Stimulated activated memory B cell treated with anti-CD40 and anti-IgM and Interleukin-4, amounts not matched to agents 10 μg/mL and 1 μg/mL and 100 μg/mL, for 72 hours (primary cell): ENCODE results near the gene UBE2M.
A peak's percentile ranks its signal among the peaks of the same experiment; 100 is the strongest.
"Not testable (repeated sequence)": the region's sequence is repeated elsewhere in the genome, so short reads cannot be mapped to it uniquely, and the experiment has no call there.

Experiments
- ATAC-seq: fragments of 150-1000 bp; cut with Tn5 transposase; 2 replicates; pipeline ENCODE4 v1.10.0; 2021
- H3K27ac Mint-ChIP-seq: one replicate; pipeline ENCODE4 v1.8.0; 2022; ENCODE audit warnings: mild to moderate bottlenecking, mixed read lengths
- H3K27me3 Mint-ChIP-seq: one replicate; pipeline ENCODE4 v1.8.0; 2022; ENCODE audit warnings: mixed read lengths
- H3K36me3 Mint-ChIP-seq: one replicate; pipeline ENCODE4 v1.8.0; 2022; ENCODE audit warnings: mixed read lengths
- H3K4me1 Mint-ChIP-seq: one replicate; pipeline ENCODE4 v1.8.0; 2022; ENCODE audit warnings: mixed read lengths
- H3K4me3 Mint-ChIP-seq: one replicate; pipeline ENCODE4 v1.8.0; 2022; ENCODE audit warnings: mild to moderate bottlenecking, moderate library complexity, mixed read lengths
- H3K9me3 Mint-ChIP-seq: one replicate; pipeline ENCODE4 v1.8.0; 2022; ENCODE audit warnings: mixed read lengths

Gene UBE2M

GRCh38 chr19:58558066-58558622 lies at the start of gene UBE2M:
UBE2M (minus strand) TSS chr19:58558611; CDS start chr19:58558381, 230 bp downstream.
- Mint-ChIP-seq H3K4me1 (peaks cover 83% of the 10 kb centered on the region), H3K9me3 (no peaks in the 10 kb centered on the region), H3K27ac (peak within 1 kb of the TSS; percentile 100), H3K4me3 (peak within 1 kb of the TSS; percentile 89), H3K27me3 (no peaks in the 10 kb centered on the region), H3K36me3 (peaks cover 29% of the 10 kb centered on the region)
- ATAC-seq = peak; percentile 0

DNA sequence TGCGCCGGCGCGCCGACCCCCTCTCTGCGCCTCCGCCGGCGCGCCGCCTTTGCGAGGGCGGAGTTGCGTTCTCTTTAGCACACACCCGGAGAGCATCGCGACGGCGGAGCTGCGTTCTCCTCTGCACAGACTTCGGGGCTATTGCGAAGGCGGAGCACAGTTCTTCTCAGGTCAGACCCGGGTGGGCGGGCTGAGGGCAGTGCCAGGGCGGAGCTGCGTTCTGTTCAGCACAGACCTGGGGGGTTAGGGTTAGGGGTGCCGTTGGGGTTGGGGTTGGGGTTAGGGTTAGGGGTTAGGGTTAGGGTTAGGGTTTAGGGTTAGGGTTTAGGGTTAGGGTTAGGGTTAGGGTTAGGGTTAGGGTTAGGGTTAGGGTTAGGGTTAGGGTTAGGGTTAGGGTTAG lies 48.8 kb upstream of the UBE2M start:
- not testable (repeated sequence) for ATAC-seq, H3K27ac Mint-ChIP-seq, H3K36me3 Mint-ChIP-seq, H3K4me1 Mint-ChIP-seq, H3K4me3 Mint-ChIP-seq, H3K9me3 Mint-ChIP-seq, H3K27me3 Mint-ChIP-seq

GRCh38 chr19:58606251-58606896 lies 48.0 kb upstream of the UBE2M start:
- H3K4me3 Mint-ChIP-seq, H3K27me3 Mint-ChIP-seq, ATAC-seq: not testable (repeated sequence)

DNA sequence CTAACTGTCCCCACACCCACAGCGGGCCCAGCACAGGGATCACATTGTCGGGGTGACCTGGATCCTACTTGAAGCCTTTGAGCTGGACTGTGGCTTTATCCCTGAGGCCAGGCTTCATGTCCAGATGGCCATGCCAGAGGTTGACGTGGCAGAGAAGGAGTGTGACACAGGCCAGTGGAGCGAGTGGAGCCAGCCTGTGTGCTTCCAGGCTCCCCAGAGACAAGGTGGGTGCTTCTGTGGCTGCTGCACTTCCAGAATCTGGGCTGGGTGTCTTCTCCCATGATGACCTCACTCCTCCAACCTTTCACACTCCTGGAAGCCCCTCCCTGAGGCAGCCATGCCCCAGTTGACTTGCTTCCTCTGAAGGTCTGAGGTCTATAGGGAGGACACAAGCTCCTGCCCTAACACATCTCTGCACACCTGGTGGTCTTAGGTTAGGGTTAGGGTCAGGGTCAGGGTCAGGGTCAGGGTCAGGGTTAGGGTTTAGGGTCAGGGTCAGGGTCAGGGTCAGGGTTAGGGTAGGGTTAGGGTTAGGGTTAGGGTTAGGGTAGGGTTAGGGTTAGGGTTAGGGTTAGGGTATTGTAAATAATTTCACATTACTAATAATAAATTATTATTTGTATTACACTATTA lies 27.8 kb upstream of the UBE2M start:
- H3K36me3 Mint-ChIP-seq = peaks cover 28% of the 10 kb centered on the region
- ATAC-seq = no peak
- no peak overlapping the region for H3K4me3 Mint-ChIP-seq
- no peaks in the 10 kb centered on the region for H3K27me3 Mint-ChIP-seq
- H3K9me3 Mint-ChIP-seq = no peaks in the 10 kb centered on the region
- H3K27ac Mint-ChIP-seq = no peak overlapping the region
- peaks cover 11% of the 10 kb centered on the region for H3K4me1 Mint-ChIP-seq

More at GRCh38 chr19:58606251-58606896, 48.0 kb upstream of the UBE2M start:
- H3K9me3 Mint-ChIP-seq, H3K36me3 Mint-ChIP-seq, H3K27ac Mint-ChIP-seq, H3K4me1 Mint-ChIP-seq: not testable (repeated sequence)

- H3K4me3 Mint-ChIP-seq = no peak overlapping the region
- no peak overlapping the region for H3K27ac Mint-ChIP-seq
- H3K27me3 Mint-ChIP-seq = no peaks in the 10 kb centered on the region
- H3K9me3 Mint-ChIP-seq = no peaks in the 10 kb centered on the region
- H3K4me1 Mint-ChIP-seq = peaks cover 17% of the 10 kb centered on the region
- H3K36me3 Mint-ChIP-seq = peaks cover 31% of the 10 kb centered on the region
- no peak for ATAC-seq
Measured at GRCh38 chr19:58585442-58586132, 27.2 kb upstream of the UBE2M start.

DNA sequence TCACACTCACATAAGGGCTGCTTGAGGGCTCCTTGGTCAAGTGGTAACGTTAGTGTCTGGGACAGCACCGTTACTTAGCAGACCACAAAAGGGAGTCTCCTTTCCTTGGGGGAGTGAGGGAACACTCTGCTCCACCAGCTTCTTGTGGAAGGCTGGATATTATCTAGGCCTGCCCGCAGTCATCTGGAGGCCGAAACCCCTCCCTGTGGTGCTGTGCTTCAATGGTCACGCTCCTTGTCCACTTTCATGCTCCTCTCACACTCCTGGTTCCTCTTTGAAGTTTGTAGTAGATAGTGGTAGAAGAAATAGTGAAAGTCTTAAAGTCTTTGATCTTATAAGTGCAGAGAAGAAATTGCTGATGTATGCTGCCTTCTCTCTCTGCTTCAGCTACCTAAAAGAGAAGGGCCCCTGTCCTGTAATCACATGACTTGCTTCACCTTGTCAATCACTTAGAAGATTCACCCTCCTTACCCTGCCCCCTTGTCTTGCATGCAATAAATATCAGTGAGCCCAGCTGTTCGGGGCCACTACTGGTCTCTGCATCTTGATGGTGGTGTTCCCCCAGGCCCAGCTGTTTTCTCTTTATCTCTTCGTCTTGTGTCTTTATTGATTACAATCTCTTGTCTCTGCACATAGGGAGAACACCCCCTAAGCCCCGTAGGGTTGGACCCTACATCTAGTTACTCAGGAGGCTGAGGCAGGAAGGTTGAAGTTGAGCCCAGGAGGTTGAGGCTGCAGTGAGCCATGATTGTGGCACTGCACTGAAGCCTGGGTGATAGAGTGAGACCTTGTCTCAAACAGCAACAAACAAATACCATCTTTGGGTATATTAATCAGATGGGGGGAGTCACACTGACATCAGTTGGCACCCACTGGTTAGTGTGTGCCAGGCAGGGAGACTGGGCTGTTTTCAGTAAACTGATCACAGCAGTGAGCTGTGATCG lies 26.4 kb upstream of the UBE2M start:
- H3K9me3 Mint-ChIP-seq = no peaks in the 10 kb centered on the region
- H3K4me3 Mint-ChIP-seq = no peak overlapping the region
- ATAC-seq = no peak
- no peak overlapping the region for H3K27ac Mint-ChIP-seq
- no peaks in the 10 kb centered on the region for H3K27me3 Mint-ChIP-seq
- H3K36me3 Mint-ChIP-seq = peaks cover 33% of the 10 kb centered on the region
- peaks cover 21% of the 10 kb centered on the region for H3K4me1 Mint-ChIP-seq

DNA sequence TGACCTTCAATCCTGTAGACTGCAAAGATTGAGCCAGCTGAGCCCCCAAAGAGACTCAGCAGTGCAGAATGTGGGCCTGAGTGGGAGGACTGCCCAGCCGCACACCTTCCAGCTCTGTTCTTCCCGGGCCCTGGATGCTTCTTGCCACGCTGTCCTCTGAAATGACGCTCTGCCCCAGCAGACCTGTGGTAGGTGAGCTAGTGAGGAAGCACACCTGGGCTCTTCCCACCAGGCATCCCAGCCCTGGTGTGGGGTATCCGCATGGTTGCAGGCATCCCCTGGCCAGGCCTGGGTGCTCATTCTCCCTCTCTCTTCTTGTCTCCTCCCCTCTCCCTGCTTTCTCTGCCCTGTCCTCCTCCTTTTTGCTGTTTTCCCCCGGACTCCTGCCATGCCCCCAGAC lies 24.6 kb upstream of the UBE2M start:
- H3K27me3 Mint-ChIP-seq = no peaks in the 10 kb centered on the region

DNA sequence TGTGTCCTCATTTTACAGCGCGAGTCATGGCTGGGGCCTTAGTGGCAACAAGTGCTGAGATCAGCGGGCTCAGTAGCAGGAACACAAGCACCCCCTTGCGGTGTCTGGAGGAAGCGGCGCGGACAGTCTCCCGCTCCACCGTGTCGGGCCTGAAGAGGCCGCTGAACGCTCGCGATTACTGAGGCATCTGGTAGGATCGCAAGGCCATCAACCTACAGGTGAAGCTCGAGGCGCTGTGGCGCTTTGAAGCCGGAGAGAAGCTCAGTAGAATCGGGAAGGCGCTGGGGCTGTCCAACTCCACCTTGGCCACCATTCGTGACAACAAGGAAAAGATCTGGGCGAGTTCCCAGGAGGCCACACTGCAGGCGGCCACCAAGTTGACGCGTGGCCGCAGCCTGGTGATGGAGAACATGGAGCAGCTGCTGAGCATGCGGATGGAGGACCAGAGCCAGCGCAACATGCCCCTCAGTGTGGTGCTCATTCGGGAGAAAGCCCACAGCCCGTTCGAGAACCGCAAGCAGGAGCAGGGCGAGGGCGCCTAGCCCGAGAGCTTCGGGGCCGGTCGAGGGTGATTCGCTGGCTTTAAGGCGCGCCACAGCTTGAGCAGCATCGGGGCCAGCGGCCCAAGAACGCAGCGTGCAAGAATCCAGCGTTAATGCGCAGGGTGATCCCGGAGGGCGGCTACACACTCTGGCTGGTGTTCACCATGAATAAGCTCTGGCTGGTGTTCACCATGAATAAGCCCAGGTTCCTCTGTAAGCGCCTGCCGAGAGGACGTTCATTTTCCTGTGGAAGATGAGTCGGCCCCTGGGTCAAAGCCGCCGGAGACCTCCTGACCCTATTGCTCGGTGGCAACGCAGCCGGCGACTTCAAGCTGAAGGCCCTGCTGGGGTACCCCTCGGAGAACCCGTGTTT lies 23.1 kb upstream of the UBE2M start:
- Mint-ChIP-seq H3K4me1 (peaks cover 44% of the 10 kb centered on the region), H3K4me3 (no peak overlapping the region), H3K27me3 (no peaks in the 10 kb centered on the region), H3K9me3 (no peaks in the 10 kb centered on the region), H3K36me3 (peaks cover 46% of the 10 kb centered on the region), H3K27ac (no peak overlapping the region)
- peak; percentile 95 for ATAC-seq

More for the DNA sequence above, 24.6 kb upstream of the UBE2M start:
- H3K36me3 Mint-ChIP-seq = peaks cover 42% of the 10 kb centered on the region
- no peak overlapping the region for H3K27ac Mint-ChIP-seq
- H3K9me3 Mint-ChIP-seq = no peaks in the 10 kb centered on the region
- peaks cover 38% of the 10 kb centered on the region for H3K4me1 Mint-ChIP-seq
- H3K4me3 Mint-ChIP-seq = no peak overlapping the region
- ATAC-seq = no peak

GRCh38 chr19:58579473-58580142 lies 21.2 kb upstream of the UBE2M start:
- no peaks in the 10 kb centered on the region for H3K9me3 Mint-ChIP-seq
- peaks cover 47% of the 10 kb centered on the region for H3K4me1 Mint-ChIP-seq
- H3K4me3 Mint-ChIP-seq = no peak overlapping the region
- H3K36me3 Mint-ChIP-seq = peaks cover 36% of the 10 kb centered on the region
- no peak for ATAC-seq
- H3K27me3 Mint-ChIP-seq = no peaks in the 10 kb centered on the region
- H3K27ac Mint-ChIP-seq = peak overlapping the region; percentile 57

DNA sequence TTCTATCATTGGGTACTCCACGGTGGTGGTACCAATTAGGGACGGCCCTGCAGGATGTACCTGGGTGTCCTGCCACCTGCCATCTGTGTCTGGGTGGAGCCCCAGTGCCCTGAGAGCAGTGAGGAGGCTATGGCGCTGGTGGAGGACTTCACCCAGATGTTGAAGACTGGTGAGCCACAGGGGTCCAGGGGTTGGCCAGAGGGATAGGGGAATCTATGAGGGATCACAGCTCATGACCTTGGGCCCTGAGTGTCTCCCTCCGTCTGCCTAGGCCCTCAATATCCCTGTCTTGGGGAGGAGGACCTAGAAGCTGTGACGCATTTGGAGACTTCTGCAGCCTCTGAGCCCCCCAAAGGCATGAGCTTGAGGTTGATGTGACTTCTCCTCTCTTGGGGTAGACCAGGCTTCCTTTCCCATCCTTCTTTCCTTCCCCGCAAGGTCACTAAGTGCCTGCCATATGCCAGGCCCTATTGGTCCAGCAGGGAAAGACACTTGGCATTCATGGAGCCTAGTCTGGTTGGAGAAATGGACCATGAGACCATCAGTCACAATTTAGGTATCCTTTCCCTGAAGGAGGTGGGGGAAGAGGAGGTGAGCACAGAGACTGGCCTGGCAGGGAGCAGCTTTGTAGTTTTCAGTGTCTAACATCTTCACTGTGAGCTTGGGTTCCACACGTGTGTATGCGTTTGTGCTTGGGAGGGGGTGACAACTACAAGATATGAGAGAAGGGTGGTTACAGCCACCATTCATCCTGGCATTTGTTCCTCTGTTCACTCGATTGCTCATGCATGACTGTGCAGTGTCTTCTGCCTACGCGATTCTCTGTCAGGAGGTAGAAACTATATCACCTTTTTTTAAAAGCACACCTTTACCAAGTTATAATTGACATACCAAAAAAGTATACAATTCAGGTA lies 19.9 kb upstream of the UBE2M start:
- H3K4me3 Mint-ChIP-seq = no peak overlapping the region
- no peak for ATAC-seq
- peak overlapping the region; percentile 57 for H3K27ac Mint-ChIP-seq
- peaks cover 57% of the 10 kb centered on the region for H3K4me1 Mint-ChIP-seq
- peaks cover 34% of the 10 kb centered on the region for H3K36me3 Mint-ChIP-seq
- H3K9me3 Mint-ChIP-seq = no peaks in the 10 kb centered on the region
- no peaks in the 10 kb centered on the region for H3K27me3 Mint-ChIP-seq

DNA sequence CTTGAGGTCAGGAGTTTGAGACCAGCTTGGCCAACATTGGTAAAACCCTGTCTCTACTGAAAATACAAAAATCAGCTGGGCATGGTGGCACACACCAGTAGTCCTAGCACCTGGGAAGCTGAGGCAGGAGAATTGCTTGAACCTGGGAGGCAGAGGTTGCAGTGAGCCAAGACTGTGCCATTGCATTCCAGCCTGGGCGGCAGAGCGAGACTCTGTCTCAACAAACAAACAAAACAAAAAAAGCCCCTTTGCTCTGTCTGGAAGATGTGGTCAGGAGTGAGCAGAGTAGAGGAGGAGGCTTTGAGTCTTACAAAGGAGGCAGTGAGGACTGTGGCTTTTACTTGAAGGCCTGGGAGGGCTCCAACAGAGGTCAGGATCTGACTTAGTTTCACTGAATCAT lies 19.2 kb upstream of the UBE2M start:
- not testable (repeated sequence) for ATAC-seq, H3K4me3 Mint-ChIP-seq, H3K9me3 Mint-ChIP-seq, H3K27me3 Mint-ChIP-seq
- peak overlapping the region; percentile 57 for H3K27ac Mint-ChIP-seq
- H3K36me3 Mint-ChIP-seq = peaks cover 27% of the 10 kb centered on the region
- peaks cover 57% of the 10 kb centered on the region for H3K4me1 Mint-ChIP-seq

DNA sequence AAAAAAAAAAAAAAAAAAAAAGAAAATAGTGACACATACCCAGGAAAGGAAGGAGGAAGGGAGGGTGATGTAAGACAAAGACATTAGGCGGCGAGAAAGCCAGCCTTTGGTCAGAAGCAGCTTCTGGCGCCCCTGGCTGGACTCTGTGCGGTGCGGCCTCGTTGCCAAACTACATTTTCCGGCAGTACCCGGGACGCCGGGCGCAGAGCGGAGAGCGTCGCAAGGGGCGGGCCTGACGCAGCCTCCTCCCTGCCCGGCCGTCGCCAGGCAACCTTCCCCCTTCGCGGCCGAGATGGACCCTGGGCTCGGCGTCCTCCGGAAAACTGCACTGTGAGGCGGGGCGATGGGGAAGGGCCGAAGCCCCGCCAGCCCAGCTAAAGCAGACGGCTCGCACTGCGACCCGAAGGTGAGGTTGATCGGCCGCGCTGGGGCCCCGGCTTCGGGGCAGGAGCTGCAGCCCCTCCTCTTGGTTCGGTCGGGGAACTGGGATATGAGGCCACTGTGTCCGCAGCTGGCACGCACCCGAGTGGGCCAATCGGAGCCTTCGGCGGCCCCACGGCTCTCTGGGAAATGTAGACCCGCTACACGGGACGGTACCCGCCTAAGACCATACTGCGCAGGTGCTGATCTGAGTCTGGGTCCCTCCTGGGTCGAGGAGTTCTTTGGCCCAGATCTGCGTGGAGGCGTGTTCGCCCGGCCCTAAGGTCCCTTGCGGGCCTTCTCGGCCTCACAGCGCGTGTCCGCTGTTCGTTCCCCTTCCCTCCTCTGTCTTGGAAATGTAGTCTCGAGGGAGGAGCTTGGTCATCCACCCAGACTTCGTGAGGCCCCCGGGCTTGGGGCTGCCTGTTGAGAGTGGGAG lies 17.0 kb upstream of the UBE2M start:
- H3K27me3 Mint-ChIP-seq = no peaks in the 10 kb centered on the region
- peaks cover 23% of the 10 kb centered on the region for H3K36me3 Mint-ChIP-seq
- H3K4me1 Mint-ChIP-seq = peaks cover 58% of the 10 kb centered on the region
- H3K9me3 Mint-ChIP-seq = peaks cover 3% of the 10 kb centered on the region
- ATAC-seq = peak; percentile 72
- peak overlapping the region; percentile 96 for H3K27ac Mint-ChIP-seq
- peak overlapping the region; percentile 91 for H3K4me3 Mint-ChIP-seq
